ENCODE data around the gene ADCK1. TPM values are rescaled to one million over a fixed set of nuclear protein-coding genes. Genes with fewer than 3 reads are reported as not detected.
"Not testable (repeated sequence)": the region's sequence is repeated elsewhere in the genome, so short reads cannot be mapped to it uniquely, and the experiment has no call there.

The ADCK1 gene
- polyA plus RNA-seq, 2 donors: 4.4 to 5.2 TPM

DNA sequence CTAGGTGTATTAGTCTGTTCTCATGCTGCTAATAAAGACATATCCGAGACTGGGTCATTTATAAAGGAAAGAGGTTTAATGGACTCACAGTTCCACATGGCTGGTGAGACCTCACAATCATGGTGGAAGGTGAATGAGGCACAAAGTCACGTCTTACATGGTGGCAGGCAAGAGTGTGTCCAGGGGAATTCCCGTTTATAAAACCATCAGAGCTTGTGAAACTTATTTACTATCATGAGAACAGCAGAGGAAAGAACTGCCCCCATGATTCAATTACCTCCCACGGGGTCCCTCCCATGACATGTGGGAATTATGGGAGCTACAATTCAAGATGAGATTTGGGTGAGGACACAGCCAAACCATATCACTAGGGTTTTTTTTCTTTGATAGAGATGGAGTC, 25.9 kb upstream of the ADCK1 start:
- not testable (repeated sequence) for H3K4me3 ChIP-seq (ENCODE audit: low read depth in 1 of 2, low read length in 2 of 2); H3K9me3 ChIP-seq (ENCODE audit: control insufficient read depth in 2 of 2, insufficient read depth in 1 of 2, low read depth in 1 of 2, low read length in 1 of 2); H3K27me3 ChIP-seq (ENCODE audit: control insufficient read depth in 1 of 2, insufficient read depth in 2 of 2, low read length in 2 of 2); H3K36me3 ChIP-seq (ENCODE audit: control insufficient read depth in 2 of 2, insufficient read depth in 2 of 2, low read length in 1 of 2); H3K27ac ChIP-seq (ENCODE audit: low read depth in 2 of 2, low read length in 1 of 2); H3K4me1 ChIP-seq (ENCODE audit: control insufficient read depth in 2 of 2, insufficient read depth in 2 of 2, low read length in 1 of 2)
- WGBS, 2 donors: 78 to 80% methylated on average over 4 of the region's 4 CpGs

GRCh38 chr14:77782202-77782601, 17.7 kb upstream of the ADCK1 start:
- Histone ChIP-seq H3K4me1 (ENCODE audit: control insufficient read depth in 2 of 2, insufficient read depth in 2 of 2, low read length in 1 of 2) (no peaks in the 10 kb centered on the region), H3K27ac (ENCODE audit: low read depth in 2 of 2, low read length in 1 of 2) (no peak overlapping the region), H3K9me3 (ENCODE audit: control insufficient read depth in 2 of 2, insufficient read depth in 1 of 2, low read depth in 1 of 2, low read length in 1 of 2) (no peaks in the 10 kb centered on the region), H3K4me3 (ENCODE audit: low read depth in 1 of 2, low read length in 2 of 2) (no peak overlapping the region), H3K36me3 (ENCODE audit: control insufficient read depth in 2 of 2, insufficient read depth in 2 of 2, low read length in 1 of 2) (no peaks in the 10 kb centered on the region), H3K27me3 (ENCODE audit: control insufficient read depth in 1 of 2, insufficient read depth in 2 of 2, low read length in 2 of 2) (no peaks in the 10 kb centered on the region)

- Histone ChIP-seq H3K9me3 (ENCODE audit: control insufficient read depth in 2 of 2, insufficient read depth in 1 of 2, low read depth in 1 of 2, low read length in 1 of 2) (no peaks in the 10 kb centered on the region), H3K4me3 (ENCODE audit: low read depth in 1 of 2, low read length in 2 of 2) (no peak overlapping the region), H3K27ac (ENCODE audit: low read depth in 2 of 2, low read length in 1 of 2) (no peak overlapping the region), H3K4me1 (ENCODE audit: control insufficient read depth in 2 of 2, insufficient read depth in 2 of 2, low read length in 1 of 2) (no peaks in the 10 kb centered on the region), H3K36me3 (ENCODE audit: control insufficient read depth in 2 of 2, insufficient read depth in 2 of 2, low read length in 1 of 2) (no peaks in the 10 kb centered on the region), H3K27me3 (ENCODE audit: control insufficient read depth in 1 of 2, insufficient read depth in 2 of 2, low read length in 2 of 2) (no peaks in the 10 kb centered on the region)
- WGBS, 2 donors: 40 to 47% methylated on average over 4 of the region's 4 CpGs
Observed at GRCh38 chr14:77786148-77786547, 13.8 kb upstream of the ADCK1 start.

- H3K36me3 ChIP-seq (ENCODE audit: control insufficient read depth in 2 of 2, insufficient read depth in 2 of 2, low read length in 1 of 2): no peaks in the 10 kb centered on the region
- no peak overlapping the region for H3K4me3 ChIP-seq (ENCODE audit: low read depth in 1 of 2, low read length in 2 of 2)
- no peaks in the 10 kb centered on the region for H3K9me3 ChIP-seq (ENCODE audit: control insufficient read depth in 2 of 2, insufficient read depth in 1 of 2, low read depth in 1 of 2, low read length in 1 of 2)
- 68 to 74% methylated on average over 6 of the region's 6 CpGs for WGBS, 2 donors
- no peaks in the 10 kb centered on the region for H3K4me1 ChIP-seq (ENCODE audit: control insufficient read depth in 2 of 2, insufficient read depth in 2 of 2, low read length in 1 of 2)
- H3K27me3 ChIP-seq (ENCODE audit: control insufficient read depth in 1 of 2, insufficient read depth in 2 of 2, low read length in 2 of 2): no peaks in the 10 kb centered on the region
- no peak overlapping the region for H3K27ac ChIP-seq (ENCODE audit: low read depth in 2 of 2, low read length in 1 of 2)
Observed at GRCh38 chr14:77790566-77791224, 9.2 kb upstream of the ADCK1 start.

- no peaks in the 10 kb centered on the region for H3K27me3 ChIP-seq (ENCODE audit: control insufficient read depth in 1 of 2, insufficient read depth in 2 of 2, low read length in 2 of 2)
- no peak overlapping the region for H3K4me3 ChIP-seq (ENCODE audit: low read depth in 1 of 2, low read length in 2 of 2)
- no peaks in the 10 kb centered on the region for H3K4me1 ChIP-seq (ENCODE audit: control insufficient read depth in 2 of 2, insufficient read depth in 2 of 2, low read length in 1 of 2)
- H3K36me3 ChIP-seq (ENCODE audit: control insufficient read depth in 2 of 2, insufficient read depth in 2 of 2, low read length in 1 of 2): no peaks in the 10 kb centered on the region
- no peaks in the 10 kb centered on the region for H3K9me3 ChIP-seq (ENCODE audit: control insufficient read depth in 2 of 2, insufficient read depth in 1 of 2, low read depth in 1 of 2, low read length in 1 of 2)
- no peak overlapping the region for H3K27ac ChIP-seq (ENCODE audit: low read depth in 2 of 2, low read length in 1 of 2)
- 33 to 56% methylated on average over 1 of the region's 1 CpG for WGBS, 2 donors
Observed at GRCh38 chr14:77791225-77791600, 8.7 kb upstream of the ADCK1 start.

DNA sequence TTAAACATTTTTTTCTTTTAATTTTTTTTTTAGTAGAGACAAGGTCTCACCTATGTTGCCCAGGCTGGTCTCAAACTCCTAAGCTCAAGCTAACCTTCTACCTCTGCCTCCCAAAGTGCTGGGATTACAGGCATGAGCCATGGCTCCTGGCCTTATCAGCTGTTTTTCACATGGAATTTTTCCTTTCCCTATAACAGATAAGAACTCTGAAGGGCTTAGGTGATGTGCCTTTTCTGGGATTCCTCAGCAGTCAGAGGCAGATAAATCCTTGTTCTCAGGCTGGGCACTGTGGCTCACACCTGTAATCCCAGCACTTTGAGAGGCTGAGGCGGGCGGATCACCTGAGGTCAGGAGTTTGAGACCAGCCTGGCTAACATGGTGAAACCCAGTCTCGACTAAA, 6.7 kb upstream of the ADCK1 start:
- not testable (repeated sequence) for H3K9me3 ChIP-seq (ENCODE audit: control insufficient read depth in 2 of 2, insufficient read depth in 1 of 2, low read depth in 1 of 2, low read length in 1 of 2); H3K36me3 ChIP-seq (ENCODE audit: control insufficient read depth in 2 of 2, insufficient read depth in 2 of 2, low read length in 1 of 2); H3K27ac ChIP-seq (ENCODE audit: low read depth in 2 of 2, low read length in 1 of 2); H3K27me3 ChIP-seq (ENCODE audit: control insufficient read depth in 1 of 2, insufficient read depth in 2 of 2, low read length in 2 of 2); H3K4me1 ChIP-seq (ENCODE audit: control insufficient read depth in 2 of 2, insufficient read depth in 2 of 2, low read length in 1 of 2); H3K4me3 ChIP-seq (ENCODE audit: low read depth in 1 of 2, low read length in 2 of 2)
- WGBS, 2 donors: 87 to 92% methylated on average over 3 of the region's 3 CpGs

DNA sequence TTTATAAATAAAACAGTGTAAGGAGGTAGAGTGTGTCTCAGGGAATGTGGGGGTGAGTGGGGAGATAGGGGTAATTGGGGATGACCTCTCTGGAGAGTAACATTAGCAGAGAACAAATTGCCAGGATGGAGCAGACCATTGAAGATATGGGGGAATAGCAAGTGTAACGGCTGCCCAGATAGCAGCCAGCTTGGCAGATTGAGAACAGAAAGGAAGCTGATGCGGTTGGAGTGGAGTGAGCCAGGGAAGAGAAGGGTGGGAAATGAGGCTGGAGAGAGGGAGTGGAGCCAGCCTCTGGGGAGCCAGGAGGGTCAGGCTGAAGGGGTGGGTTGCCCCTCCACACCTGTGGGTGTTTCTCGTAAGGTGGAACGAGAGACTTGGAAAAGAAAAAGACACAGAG, 5.6 kb upstream of the ADCK1 start:
- no peaks in the 10 kb centered on the region for H3K27me3 ChIP-seq (ENCODE audit: control insufficient read depth in 1 of 2, insufficient read depth in 2 of 2, low read length in 2 of 2)
- H3K27ac ChIP-seq (ENCODE audit: low read depth in 2 of 2, low read length in 1 of 2): no peak overlapping the region
- WGBS, 2 donors: 64 to 76% methylated on average over 3 to 4 of the region's 4 CpGs
- H3K36me3 ChIP-seq (ENCODE audit: control insufficient read depth in 2 of 2, insufficient read depth in 2 of 2, low read length in 1 of 2): no peaks in the 10 kb centered on the region
- no peaks in the 10 kb centered on the region for H3K9me3 ChIP-seq (ENCODE audit: control insufficient read depth in 2 of 2, insufficient read depth in 1 of 2, low read depth in 1 of 2, low read length in 1 of 2)
- no peak overlapping the region for H3K4me3 ChIP-seq (ENCODE audit: low read depth in 1 of 2, low read length in 2 of 2)
- no peaks in the 10 kb centered on the region for H3K4me1 ChIP-seq (ENCODE audit: control insufficient read depth in 2 of 2, insufficient read depth in 2 of 2, low read length in 1 of 2)

- H3K27ac ChIP-seq (ENCODE audit: low read depth in 2 of 2, low read length in 1 of 2); H3K36me3 ChIP-seq (ENCODE audit: control insufficient read depth in 2 of 2, insufficient read depth in 2 of 2, low read length in 1 of 2); H3K27me3 ChIP-seq (ENCODE audit: control insufficient read depth in 1 of 2, insufficient read depth in 2 of 2, low read length in 2 of 2); H3K9me3 ChIP-seq (ENCODE audit: control insufficient read depth in 2 of 2, insufficient read depth in 1 of 2, low read depth in 1 of 2, low read length in 1 of 2); H3K4me1 ChIP-seq (ENCODE audit: control insufficient read depth in 2 of 2, insufficient read depth in 2 of 2, low read length in 1 of 2): not testable (repeated sequence)
- peak overlapping the region in 1 of 2 donors; percentile 58 for H3K4me3 ChIP-seq (ENCODE audit: low read depth in 1 of 2, low read length in 2 of 2)
- WGBS, 2 donors: 71 to 73% methylated on average over 13 of the region's 13 CpGs
Observed at GRCh38 chr14:77799456-77799855, 453 bp upstream of the ADCK1 start.

GRCh38 chr14:77800814-77801213, 905 bp downstream of the ADCK1 start:
- H3K4me3 ChIP-seq (ENCODE audit: low read depth in 1 of 2, low read length in 2 of 2): peak overlapping the region in 1 of 2 donors; percentile 58
- WGBS, 2 donors: 80 to 81% methylated on average over 1 of the region's 1 CpG
- H3K9me3 ChIP-seq (ENCODE audit: control insufficient read depth in 2 of 2, insufficient read depth in 1 of 2, low read depth in 1 of 2, low read length in 1 of 2): no peaks in the 10 kb centered on the region
- H3K27me3 ChIP-seq (ENCODE audit: control insufficient read depth in 1 of 2, insufficient read depth in 2 of 2, low read length in 2 of 2): no peaks in the 10 kb centered on the region
- no peaks in the 10 kb centered on the region for H3K36me3 ChIP-seq (ENCODE audit: control insufficient read depth in 2 of 2, insufficient read depth in 2 of 2, low read length in 1 of 2)
- H3K27ac ChIP-seq (ENCODE audit: low read depth in 2 of 2, low read length in 1 of 2): no peak overlapping the region
- peaks cover 0 to 2% of the 10 kb centered on the region in 2 donors for H3K4me1 ChIP-seq (ENCODE audit: control insufficient read depth in 2 of 2, insufficient read depth in 2 of 2, low read length in 1 of 2)

DNA sequence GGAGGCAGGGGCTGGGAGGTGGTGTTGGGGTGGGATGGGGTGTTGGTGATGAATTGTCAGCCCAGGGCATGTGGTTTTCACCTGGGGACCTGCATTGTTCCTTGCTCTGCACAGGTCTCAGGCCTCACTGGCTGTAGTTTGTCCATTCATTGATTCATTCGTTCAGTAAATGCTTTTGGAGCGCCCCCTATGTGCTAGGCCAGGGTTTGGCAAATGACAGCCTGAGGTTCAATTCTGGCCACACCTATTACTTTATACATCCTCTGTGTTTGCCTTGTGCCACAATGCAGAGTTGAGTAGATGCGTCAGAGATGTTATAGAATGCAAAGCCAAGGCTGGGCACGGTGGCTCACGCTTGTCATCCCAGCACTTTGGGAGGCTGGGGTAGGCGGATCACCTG, 4.7 kb downstream of the ADCK1 start:
- peaks cover 0 to 3% of the 10 kb centered on the region in 2 donors for H3K36me3 ChIP-seq (ENCODE audit: control insufficient read depth in 2 of 2, insufficient read depth in 2 of 2, low read length in 1 of 2)

More for the DNA sequence above, 4.7 kb downstream of the ADCK1 start:
- Histone ChIP-seq H3K9me3 (ENCODE audit: control insufficient read depth in 2 of 2, insufficient read depth in 1 of 2, low read depth in 1 of 2, low read length in 1 of 2) (no peaks in the 10 kb centered on the region), H3K4me3 (ENCODE audit: low read depth in 1 of 2, low read length in 2 of 2) (no peak overlapping the region), H3K4me1 (ENCODE audit: control insufficient read depth in 2 of 2, insufficient read depth in 2 of 2, low read length in 1 of 2) (peaks cover 0 to 2% of the 10 kb centered on the region in 2 donors), H3K27me3 (ENCODE audit: control insufficient read depth in 1 of 2, insufficient read depth in 2 of 2, low read length in 2 of 2) (no peaks in the 10 kb centered on the region), H3K27ac (ENCODE audit: low read depth in 2 of 2, low read length in 1 of 2) (no peak overlapping the region)
- 52 to 61% methylated on average over 6 of the region's 6 CpGs for WGBS, 2 donors
